ENCODE results near the gene MEGF6.

MEGF6 gene

DNA sequence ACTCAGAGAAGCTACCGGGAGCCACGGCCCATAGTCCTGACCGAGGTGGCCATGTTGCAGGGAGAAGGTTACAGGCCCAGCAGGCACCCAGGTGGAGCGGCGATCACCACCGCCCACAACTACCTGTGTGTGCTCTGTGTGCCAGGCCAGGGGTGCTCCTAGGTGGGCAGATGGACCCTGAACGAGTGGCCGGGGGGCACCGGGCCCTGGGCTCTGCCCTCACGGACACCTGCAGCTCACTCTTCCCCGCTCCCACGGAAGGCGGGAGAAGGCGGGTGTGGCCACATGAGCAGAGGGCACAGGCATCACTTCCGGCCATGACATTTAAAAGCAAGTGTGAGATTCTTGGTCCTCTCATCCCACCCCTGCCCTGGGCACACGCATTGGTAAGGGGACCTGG is 73.9 kb downstream of the MEGF6 start:
- no peak overlapping the region for H3K4me3 ChIP-seq (ENCODE audit: low read depth, low read length)
- no peak for DNase-seq (ENCODE audit: low read depth)
- TF ChIP-seq, protein P1, sequence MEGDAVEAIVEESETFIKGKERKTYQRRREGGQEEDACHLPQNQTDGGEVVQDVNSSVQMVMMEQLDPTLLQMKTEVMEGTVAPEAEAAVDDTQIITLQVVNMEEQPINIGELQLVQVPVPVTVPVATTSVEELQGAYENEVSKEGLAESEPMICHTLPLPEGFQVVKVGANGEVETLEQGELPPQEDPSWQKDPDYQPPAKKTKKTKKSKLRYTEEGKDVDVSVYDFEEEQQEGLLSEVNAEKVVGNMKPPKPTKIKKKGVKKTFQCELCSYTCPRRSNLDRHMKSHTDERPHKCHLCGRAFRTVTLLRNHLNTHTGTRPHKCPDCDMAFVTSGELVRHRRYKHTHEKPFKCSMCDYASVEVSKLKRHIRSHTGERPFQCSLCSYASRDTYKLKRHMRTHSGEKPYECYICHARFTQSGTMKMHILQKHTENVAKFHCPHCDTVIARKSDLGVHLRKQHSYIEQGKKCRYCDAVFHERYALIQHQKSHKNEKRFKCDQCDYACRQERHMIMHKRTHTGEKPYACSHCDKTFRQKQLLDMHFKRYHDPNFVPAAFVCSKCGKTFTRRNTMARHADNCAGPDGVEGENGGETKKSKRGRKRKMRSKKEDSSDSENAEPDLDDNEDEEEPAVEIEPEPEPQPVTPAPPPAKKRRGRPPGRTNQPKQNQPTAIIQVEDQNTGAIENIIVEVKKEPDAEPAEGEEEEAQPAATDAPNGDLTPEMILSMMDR (IDR thresholded peaks at IDR 0.05; ENCODE audit: insufficient read depth, low read depth, low read length, missing control alignments), result no peak

DNA sequence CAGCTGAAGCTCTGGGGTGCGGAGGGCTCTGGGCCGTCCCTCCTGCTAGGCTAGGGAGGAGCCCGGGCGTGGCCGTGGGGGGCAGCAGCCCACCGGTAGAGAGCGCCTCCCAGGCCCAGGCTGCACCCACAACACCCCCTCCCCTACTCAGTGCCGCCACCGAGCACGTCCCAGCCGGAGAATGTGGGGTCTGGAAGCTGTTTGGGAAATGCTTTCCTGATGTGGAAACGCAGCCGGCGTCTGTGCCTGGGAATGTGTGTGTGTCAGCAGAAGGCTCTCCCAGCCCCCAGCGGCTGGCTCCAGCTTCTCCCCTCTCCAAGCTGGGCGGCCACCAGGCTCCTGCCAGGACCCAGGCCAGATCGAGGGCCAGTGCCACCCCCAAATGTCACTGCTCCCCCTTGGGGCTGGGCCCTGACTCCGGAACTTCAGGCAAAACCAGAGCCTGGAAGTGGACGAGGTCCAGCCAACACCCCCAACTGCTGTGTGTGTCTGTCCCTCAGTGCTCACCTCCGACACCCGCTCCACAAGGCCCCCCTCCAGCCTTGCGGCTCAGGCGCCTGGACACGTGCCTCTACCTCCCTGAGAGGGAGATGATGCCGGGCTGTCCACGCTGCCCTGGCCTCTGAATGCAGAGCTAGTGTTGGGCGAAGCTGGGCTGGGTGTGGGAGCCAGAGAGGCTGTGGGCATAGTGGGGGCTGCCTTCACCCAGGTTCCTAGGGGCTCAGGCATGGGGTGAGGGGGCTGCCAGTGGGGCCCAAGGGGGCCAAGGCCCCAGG is 74.7 kb downstream of the MEGF6 start:
- no peak for DNase-seq (ENCODE audit: low read depth)
- TF ChIP-seq, protein P1 (IDR thresholded peaks at IDR 0.05; ENCODE audit: insufficient read depth, low read depth, low read length, missing control alignments), result no peak
- no peak overlapping the region for H3K4me3 ChIP-seq (ENCODE audit: low read depth, low read length)

DNA sequence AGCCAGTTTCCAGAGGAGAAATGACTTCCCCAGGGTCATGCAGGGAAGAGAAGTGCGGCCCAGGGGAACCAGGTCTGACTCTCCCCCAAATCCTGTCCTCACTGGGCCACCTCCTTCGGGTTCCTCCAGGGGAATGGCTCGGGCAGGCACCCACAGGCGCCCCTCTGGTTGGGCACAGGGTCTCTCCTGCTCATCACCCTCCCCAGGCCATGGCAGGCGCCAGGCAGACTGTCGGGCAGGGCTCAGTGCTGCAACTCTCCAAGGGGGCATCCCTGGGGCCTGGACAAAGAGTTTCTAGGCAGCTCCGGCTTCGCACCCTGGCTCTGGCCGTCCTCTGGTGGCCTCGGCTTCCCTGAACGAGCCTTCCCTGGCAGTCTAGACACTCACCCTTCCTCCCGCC is 75.6 kb downstream of the MEGF6 start:
- TF ChIP-seq, protein P1 (IDR thresholded peaks at IDR 0.05; ENCODE audit: insufficient read depth, low read depth, low read length, missing control alignments), result no peak
- no peak overlapping the region for H3K4me3 ChIP-seq (ENCODE audit: low read depth, low read length)
- DNase-seq (ENCODE audit: low read depth), result no peak

DNA sequence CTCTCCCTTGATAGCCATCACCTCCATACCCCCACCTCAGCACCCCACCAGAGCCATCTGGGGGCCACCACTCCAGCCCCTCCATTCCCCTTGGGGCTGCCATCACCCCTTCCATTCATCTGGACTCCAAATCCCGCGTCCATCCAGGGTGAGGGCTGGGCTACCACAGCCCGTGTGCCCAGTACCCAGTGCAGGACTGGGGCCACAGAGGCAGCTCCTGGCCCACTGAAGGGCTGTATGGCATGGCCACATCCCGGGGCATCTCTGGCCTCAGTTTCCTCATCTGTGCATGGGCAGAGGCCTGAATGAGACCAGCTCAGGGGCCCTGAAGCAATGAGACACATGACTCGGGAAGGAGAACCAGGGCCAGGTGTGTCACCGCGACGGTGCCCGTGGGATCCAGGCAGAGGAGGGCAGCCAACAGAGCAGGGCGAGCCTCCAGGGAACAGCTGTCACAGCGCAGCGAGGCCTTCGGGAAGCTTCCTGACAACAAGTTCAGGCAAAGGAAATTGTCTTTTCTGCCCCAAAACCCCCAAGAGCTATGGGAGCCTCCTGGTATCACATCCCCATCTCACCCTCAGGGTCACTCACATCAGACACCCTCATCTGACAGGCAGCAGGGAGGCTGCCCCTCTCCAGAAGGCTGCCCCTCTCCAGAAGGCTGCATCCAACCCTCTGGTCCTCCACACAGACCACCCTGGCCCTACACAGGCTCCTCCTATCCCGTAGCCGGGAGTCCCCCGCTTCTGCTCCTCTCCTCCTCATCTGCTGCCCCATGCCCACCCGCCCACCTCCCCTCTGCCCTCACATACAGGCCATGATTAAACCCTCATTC is 76.3 kb downstream of the MEGF6 start:
- no peak for DNase-seq (ENCODE audit: low read depth)
- no peak overlapping the region for H3K4me3 ChIP-seq (ENCODE audit: low read depth, low read length)
- TF ChIP-seq, protein P1 (IDR thresholded peaks at IDR 0.05; ENCODE audit: insufficient read depth, low read depth, low read length, missing control alignments), result no peak

DNA sequence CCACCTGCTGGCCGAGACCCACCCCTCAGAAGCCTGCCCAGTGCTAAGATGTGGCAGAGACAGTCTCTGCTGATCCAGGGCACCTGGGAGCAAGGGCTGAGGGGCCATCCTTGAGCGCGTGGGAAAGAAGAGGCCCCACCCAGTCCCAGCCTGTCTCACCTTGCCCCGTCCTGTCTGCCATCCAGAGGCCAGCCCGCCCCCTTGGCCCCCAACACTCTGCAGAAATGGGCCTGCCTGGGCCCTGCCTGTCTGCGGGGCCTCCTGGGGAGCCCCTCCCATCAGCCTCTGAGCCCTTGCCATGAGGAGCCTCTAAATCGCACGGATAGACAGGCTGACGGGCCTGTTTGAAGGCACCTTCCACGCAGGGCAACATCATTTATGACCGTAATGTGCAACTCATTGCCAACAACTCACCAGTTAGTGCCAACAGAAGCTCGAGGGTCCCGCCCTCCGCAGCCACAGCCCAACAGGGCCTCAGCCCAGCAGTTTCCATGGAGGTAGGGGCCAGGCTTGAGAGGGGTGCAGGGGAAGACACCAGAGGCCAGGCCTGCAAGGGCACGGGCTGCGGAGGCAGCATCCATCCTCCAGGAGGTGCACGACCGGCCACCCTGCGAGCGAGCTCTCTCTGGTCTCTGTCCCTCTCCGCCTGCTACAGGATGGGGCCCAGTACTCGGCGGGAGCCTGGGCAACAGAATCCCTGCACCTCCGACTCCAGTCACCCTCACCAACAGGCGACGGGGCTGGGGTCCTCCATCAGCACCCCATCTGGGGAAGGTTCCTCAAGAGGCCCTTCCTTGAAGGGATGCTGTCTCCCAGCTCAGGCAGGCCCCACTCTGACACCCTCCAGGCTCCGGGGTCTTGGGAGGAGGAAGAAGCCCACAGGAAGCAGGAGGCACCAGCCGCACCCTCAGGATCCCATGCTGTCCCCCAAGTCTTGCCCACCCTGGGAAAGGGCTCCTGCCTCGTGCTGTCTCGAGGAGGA is 78.0 kb downstream of the MEGF6 start:
- DNase-seq (ENCODE audit: low read depth), result no peak
- no peak overlapping the region for H3K4me3 ChIP-seq (ENCODE audit: low read depth, low read length)
- TF ChIP-seq, protein P1 (IDR thresholded peaks at IDR 0.05; ENCODE audit: insufficient read depth, low read depth, low read length, missing control alignments), result no peak

DNA sequence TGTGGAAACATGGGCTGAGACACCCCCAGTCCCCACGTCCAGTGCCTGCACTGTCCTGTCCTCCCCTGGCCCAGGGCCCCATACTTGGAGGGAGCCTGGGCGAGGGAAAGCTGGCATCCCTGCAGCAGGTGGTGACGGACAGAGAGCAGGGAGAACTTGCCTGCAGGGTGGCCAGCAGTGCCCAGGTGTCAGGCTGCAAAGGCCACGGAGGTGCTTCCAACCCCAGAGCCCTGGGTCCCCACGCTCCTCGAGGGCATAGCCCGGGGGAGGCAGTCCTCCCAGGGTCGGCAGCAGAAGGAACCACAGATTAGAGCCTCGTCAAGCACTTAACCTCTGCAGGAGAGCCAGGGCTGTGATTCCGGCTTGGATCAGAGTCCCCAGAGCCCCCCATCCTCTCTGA is 79.4 kb downstream of the MEGF6 start:
- H3K4me3 ChIP-seq (ENCODE audit: low read depth, low read length), result no peak overlapping the region
- DNase-seq (ENCODE audit: low read depth), result no peak
- TF ChIP-seq, protein P1 (IDR thresholded peaks at IDR 0.05; ENCODE audit: insufficient read depth, low read depth, low read length, missing control alignments), result no peak
